ENCODE measurements around the gene ARMS2.

DNA sequence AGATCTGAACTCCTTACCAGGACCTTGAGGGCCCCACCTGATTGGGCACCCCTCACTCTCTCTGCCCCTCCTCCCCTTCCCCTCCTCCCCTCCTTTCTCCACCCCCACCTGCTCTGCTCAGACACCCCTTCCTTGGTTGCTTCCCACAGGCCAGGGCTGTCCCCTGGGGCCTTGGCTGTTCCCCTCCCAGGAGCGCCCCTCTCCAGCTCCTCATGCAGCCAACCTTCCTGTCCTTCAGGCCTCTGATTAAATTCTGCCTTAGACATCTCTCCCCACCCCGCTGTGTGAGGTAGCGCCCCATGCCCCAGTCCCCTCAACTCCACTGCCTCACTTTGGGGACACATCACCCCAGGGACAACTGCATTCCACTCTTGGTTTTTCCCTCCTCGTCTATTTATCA is 39.3 kb downstream of the ARMS2 start:
- TF ChIP-seq POLR2AphosphoS5 (IDR thresholded peaks at IDR 0.05; ENCODE audit: low read depth, low read length), result no peak
- TF ChIP-seq SPI1 (IDR thresholded peaks at IDR 0.05; ENCODE audit: low read depth, low read length), result no peak
- TF ChIP-seq TAF1 (IDR thresholded peaks at IDR 0.05; ENCODE audit: low read depth, low read length), result no peak
- TF ChIP-seq POLR2A (IDR thresholded peaks at IDR 0.05; ENCODE audit: low read depth, low read length), result no peak
